IMR-90 (cell line): Measurements from ENCODE around the gene EXOG. TPM values are rescaled to one million over a fixed set of nuclear protein-coding genes. Genes with fewer than 3 reads are reported as not detected.

Experiments used
- ATAC-seq: fragments of 200-7000 bp; cut with Tn5 transposase; 2 replicates; pipeline ENCODE4 v1.9.1; 2020; ENCODE audit warnings: low read depth, mild to moderate bottlenecking, moderate library complexity
- BruUV-seq: library from RNA; stranded (reverse); fragments of 400-500 nt; replicated peaks from 2 replicates; lab custom pipeline; 2021; lab: Mats Ljungman, UMichigan
- CTCF ChIA-PET: fragments of 300-600 bp; formaldehyde crosslinking; extraction: SDS; loops from one replicate; lab custom pipeline; 2021; ENCODE audit warnings: antibody characterized with exemption; lab: Yijun Ruan, JAX
- POLR2A ChIA-PET: fragments of 300-600 bp; sonication (Branson Sonifier 250); formaldehyde crosslinking; loops from one replicate; lab custom pipeline; 2022; ENCODE audit warnings: antibody characterized with exemption; ENCODE audit not compliant: unreplicated experiment; lab: Charles Lee
- DNase-seq: peaks from one replicate; pipeline ENCODE4 v3.0.0; 2013
- H2AFZ ChIP-seq: replicated peaks from 2 replicates; pipeline ENCODE3; 2013; ENCODE audit warnings: low read length, mild to moderate bottlenecking; ENCODE audit not compliant: poor library complexity
- H2AK5ac ChIP-seq: 2 replicates; pipeline ENCODE4 v1.6.1; 2013; ENCODE audit warnings: low read depth, low read length, inconsistent platforms
- H2AK9ac ChIP-seq: replicated peaks from 2 replicates; pipeline ENCODE3; 2013; ENCODE audit warnings: mild to moderate bottlenecking, low read depth, low read length, moderate library complexity; ENCODE audit not compliant: poor library complexity
- H2BK120ac ChIP-seq: 2 replicates; pipeline ENCODE4 v1.6.1; 2013; ENCODE audit warnings: low read depth, low read length, inconsistent platforms
- H2BK15ac ChIP-seq: 3 replicates; pipeline ENCODE4 v1.6.1; 2013; ENCODE audit warnings: low read depth, low read length, inconsistent platforms
- H2BK20ac ChIP-seq: 2 replicates; pipeline ENCODE4 v1.6.1; 2013; ENCODE audit warnings: low read depth, mild to moderate bottlenecking, inconsistent platforms, low read length, moderate library complexity
- H2BK5ac ChIP-seq: 2 replicates; pipeline ENCODE4 v1.6.1; 2013; ENCODE audit warnings: mild to moderate bottlenecking, low read depth, low read length, inconsistent platforms; ENCODE audit not compliant: poor library complexity, severe bottlenecking
- H3K14ac ChIP-seq: replicated peaks from 2 replicates; pipeline ENCODE4 v1.6.1; 2013; ENCODE audit warnings: low read depth, low read length, inconsistent platforms
- H3K18ac ChIP-seq: 2 replicates; pipeline ENCODE4 v1.6.1; 2013; ENCODE audit warnings: low read depth, low read length, control low read depth
- H3K23ac ChIP-seq: 2 replicates; pipeline ENCODE4 v1.6.1; 2013; ENCODE audit warnings: low read depth, low read length, inconsistent platforms
- H3K27ac ChIP-seq: 2 replicates; pipeline ENCODE4 v1.5.1; 2013; ENCODE audit warnings: mild to moderate bottlenecking, control low read depth, low read length; ENCODE audit not compliant: insufficient read depth
- H3K27me3 ChIP-seq: 2 replicates; pipeline ENCODE4 v1.6.1; 2013; ENCODE audit warnings: low read length; ENCODE audit not compliant: control insufficient read depth, insufficient read depth
- H3K36me3 ChIP-seq: 2 replicates; pipeline ENCODE4 v1.6.1; 2013; ENCODE audit warnings: low read length, mixed read lengths; ENCODE audit not compliant: control insufficient read depth, insufficient read depth
- H3K4ac ChIP-seq: 2 replicates; pipeline ENCODE4 v1.6.1; 2013; ENCODE audit warnings: low read depth, low read length, inconsistent platforms
- H3K4me1 ChIP-seq: 2 replicates; pipeline ENCODE4 v1.6.1; 2013; ENCODE audit warnings: low read length, mixed read lengths; ENCODE audit not compliant: control insufficient read depth, insufficient read depth
- H3K4me2 ChIP-seq: 2 replicates; pipeline ENCODE4 v1.6.1; 2013; ENCODE audit warnings: low read depth, mild to moderate bottlenecking, control low read depth, low read length, moderate library complexity
- H3K4me3 ChIP-seq: 2 replicates; pipeline ENCODE4 v1.5.1; 2013; ENCODE audit warnings: low read depth, mild to moderate bottlenecking, control low read depth, low read length, moderate library complexity; ENCODE audit not compliant: insufficient read depth
- H3K56ac ChIP-seq: 2 replicates; pipeline ENCODE4 v1.6.1; 2013; ENCODE audit warnings: low read length, inconsistent platforms; ENCODE audit not compliant: insufficient read depth; ENCODE audit errors: extremely low read depth
- H3K79me1 ChIP-seq, 2 experiments: 2 replicates each; pipeline ENCODE4 v1.6.1; 2013; ENCODE audit warnings: low read length in 2 of 2, inconsistent platforms in 1 of 2, low read depth in 1 of 2
- H3K9ac ChIP-seq: 2 replicates; pipeline ENCODE4 v1.6.1; 2013; ENCODE audit warnings: low read depth, low read length, control low read depth
- H3K9me1 ChIP-seq: 2 replicates; pipeline ENCODE4 v1.6.1; 2013; ENCODE audit warnings: low read length, inconsistent platforms; ENCODE audit not compliant: insufficient read depth
- H3K9me3 ChIP-seq: 2 replicates; pipeline ENCODE4 v1.6.1; 2013; ENCODE audit warnings: low read length; ENCODE audit not compliant: control insufficient read depth, insufficient read depth
- H4K20me1 ChIP-seq: 2 replicates; pipeline ENCODE4 v1.6.1; 2013; ENCODE audit warnings: low read length, inconsistent platforms; ENCODE audit not compliant: insufficient read depth
- H4K5ac ChIP-seq: 2 replicates; pipeline ENCODE4 v1.6.1; 2013; ENCODE audit warnings: mild to moderate bottlenecking, low read depth, low read length, control low read depth
- H4K8ac ChIP-seq, 2 experiments: 2 replicates each; pipeline ENCODE4 v1.6.1; 2013; ENCODE audit warnings: low read depth in 2 of 2, low read length in 2 of 2, control low read depth in 1 of 2, inconsistent platforms in 1 of 2
- H4K91ac ChIP-seq: 2 replicates; pipeline ENCODE4 v1.6.1; 2013; ENCODE audit warnings: low read depth, low read length, inconsistent platforms; ENCODE audit not compliant: insufficient read depth
- BHLHE40 ChIP-seq: fragments of 150-350 bp; IDR thresholded peaks from 2 replicates; pipeline ENCODE4 v1.6.1; 2016; ENCODE audit warnings: mild to moderate bottlenecking, low read depth, low read length
- CHD1 ChIP-seq: IDR thresholded peaks from 2 replicates; pipeline ENCODE4 v1.6.1; 2012; ENCODE audit warnings: low read depth, low read length, improper control_type of control experiment
- CTCF ChIP-seq: conservative IDR thresholded peaks from 2 replicates; pipeline ENCODE4 v1.5.1; 2012; ENCODE audit warnings: mild to moderate bottlenecking, low read depth, low read length, improper control_type of control experiment
- ELK1 ChIP-seq: fragments of 150-350 bp; IDR thresholded peaks from 2 replicates; pipeline ENCODE4 v1.6.1; 2016; ENCODE audit warnings: low read depth, mild to moderate bottlenecking, low read length, moderate library complexity, borderline replicate concordance
- FOS ChIP-seq: fragments of 150-350 bp; IDR thresholded peaks from 2 replicates; pipeline ENCODE4 v1.6.1; 2016; ENCODE audit warnings: low read depth, low read length
- MAZ ChIP-seq: IDR thresholded peaks from 2 replicates; pipeline ENCODE4 v1.6.1; 2012; ENCODE audit warnings: low read depth, mild to moderate bottlenecking, low read length, improper control_type of control experiment, moderate library complexity, borderline replicate concordance
- MXI1 ChIP-seq: IDR thresholded peaks from 2 replicates; pipeline ENCODE4 v1.6.1; 2012; ENCODE audit warnings: low read depth, mild to moderate bottlenecking, low read length, moderate library complexity, borderline replicate concordance
- NFE2L2 ChIP-seq: fragments of 150-350 bp; IDR thresholded peaks from 2 replicates; pipeline ENCODE4 v1.6.1; 2016; ENCODE audit warnings: low read depth, mild to moderate bottlenecking, low read length
- POLR2A ChIP-seq: IDR thresholded peaks from 2 replicates; pipeline ENCODE4 v1.6.1; 2012; ENCODE audit warnings: mild to moderate bottlenecking, low read depth, low read length
- RAD21 ChIP-seq: IDR thresholded peaks from 2 replicates; pipeline ENCODE4 v1.6.1; 2012; ENCODE audit warnings: low read length, improper control_type of control experiment
- RCOR1 ChIP-seq: IDR thresholded peaks from 2 replicates; pipeline ENCODE4 v1.6.1; 2012; ENCODE audit warnings: mild to moderate bottlenecking, low read length, improper control_type of control experiment; ENCODE audit not compliant: insufficient replicate concordance
- RFX5 ChIP-seq: IDR thresholded peaks from 2 replicates; pipeline ENCODE4 v1.8.0; 2012; ENCODE audit warnings: low read depth, mild to moderate bottlenecking, low read length, moderate library complexity
- SMC3 ChIP-seq: fragments of 150-350 bp; IDR thresholded peaks from 2 replicates; pipeline ENCODE4 v1.6.1; 2016; ENCODE audit warnings: low read depth, mild to moderate bottlenecking, antibody characterized with exemption, low read length, moderate library complexity
- USF2 ChIP-seq: fragments of 150-350 bp; IDR thresholded peaks from 2 replicates; pipeline ENCODE4 v1.6.1; 2017; ENCODE audit warnings: mild to moderate bottlenecking, antibody characterized with exemption, low read length, low read depth
- WGBS, 2 experiments: methylation state at CpG; one replicate each; pipeline versions ENCODE4 v1.1.5 to v1.1.7; 2013; ENCODE audit warnings: missing lambda C conversion rate in 2 of 2; ENCODE audit not compliant: insufficient read length in 1 of 2; ENCODE audit errors: extremely low coverage in 2 of 2; 5-methylcytosine and 5-hydroxymethylcytosine counted together
- dilution Hi-C: fragments of 300-500 bp; cut with HindIII; formaldehyde crosslinking; loops from one replicate; pipeline ENCODE4 v1.14.3; 2018; ENCODE audit warnings: low sequenced_read_pairs; ENCODE audit not compliant: unreplicated experiment
- in situ Hi-C: fragments of 300-500 bp; cut with MboI; formaldehyde crosslinking; loops from 3 replicates; pipeline ENCODE4 v1.14.3; 2019; ENCODE audit warnings: low sequenced_read_pairs, inconsistent platforms, mixed read lengths
- intact Hi-C: fragments of 100-400 bp; cut with micrococcal nuclease; formaldehyde crosslinking; loops from 2 replicates; pipeline ENCODE4 v1.10.0; 2022
- polyA plus RNA-seq, 3 experiments: library from polyadenylated mRNA; depleted of rRNA; stranded (reverse); fragments of >200 nt; gene quantifications; 2 replicates each; pipeline ENCODE4 v1.2.3, GENCODE V29; 2012; ENCODE audit warnings: low replicate concordance in 1 of 3
- total RNA-seq: library from RNA; depleted of rRNA; stranded (reverse); fragments of >200 nt; gene quantifications from 2 replicates; pipeline ENCODE4 v1.2.3, GENCODE V29; 2012

The EXOG gene
- total and polyA plus RNA-seq, 2 of the 4 experiments (the other 2 are of a cell fraction) = 10.2 to 15.0 TPM

GRCh38 chr3:38556640-38557358, 60.7 kb downstream of the EXOG start:
- CTCF ChIA-PET = no interaction called here
- no peaks in the 10 kb centered on the region for H3K9me3 ChIP-seq
- no peak overlapping the region for H2AK9ac ChIP-seq
- in situ Hi-C loops = no loop called here
- H3K14ac ChIP-seq = no peak overlapping the region
- no peak overlapping the region for H3K23ac ChIP-seq
- H2BK15ac ChIP-seq = no peak overlapping the region
- H2AFZ ChIP-seq = no peak overlapping the region
- POLR2A ChIA-PET = no interaction called here
- H3K9ac ChIP-seq = no peak overlapping the region
- H4K8ac ChIP-seq = no peak overlapping the region
- no TSS peak for BruUV-seq
- WGBS, 2 experiments = no CpG with 5 or more reads among the region's 4 CpGs
- H4K20me1 ChIP-seq = no peaks in the 10 kb centered on the region
- no peak overlapping the region for H3K4me3 ChIP-seq
- no peak overlapping the region for H2BK120ac ChIP-seq
- H3K27ac ChIP-seq = no peak overlapping the region
- TF ChIP-seq RCOR1 (no peak), RFX5 (no peak), FOS (no peak), BHLHE40 (no peak), POLR2A (no peak), USF2 (no peak), MAZ (no peak), NFE2L2 (no peak), RAD21 (no peak), MXI1 (no peak), ELK1 (no peak), CHD1 (no peak), SMC3 (no peak), CTCF (no peak)
- no peak overlapping the region for H3K56ac ChIP-seq
- H3K4me1 ChIP-seq = no peaks in the 10 kb centered on the region
- H4K5ac ChIP-seq = no peak overlapping the region
- no peak for ATAC-seq
- no peak overlapping the region for H2BK5ac ChIP-seq
- no peak for DNase-seq
- H2AK5ac ChIP-seq = no peak overlapping the region
- intact Hi-C loops = no loop called here
- H3K4me2 ChIP-seq = no peak overlapping the region
- no peak overlapping the region for H4K91ac ChIP-seq
- no peaks in the 10 kb centered on the region for H3K36me3 ChIP-seq
- H3K27me3 ChIP-seq = no peaks in the 10 kb centered on the region
- H3K79me1 ChIP-seq = no peaks in the 10 kb centered on the region
- no peak overlapping the region for H3K18ac ChIP-seq
- no peak overlapping the region for H2BK20ac ChIP-seq
- no peaks in the 10 kb centered on the region for H3K9me1 ChIP-seq
- no peak overlapping the region for H3K4ac ChIP-seq
- dilution Hi-C loops = no loop called here
